HG03571 (cell line): ENCODE data around the gene PTP4A1.
"Not testable (repeated sequence)": the region's sequence is repeated elsewhere in the genome, so short reads cannot be mapped to it uniquely, and the experiment has no call there.

Source experiments
- ATAC-seq: cut with Tn5 transposase; IDR thresholded peaks from one replicate; pipeline ENCODE4 v1.9.1; 2021; ENCODE audit not compliant: unreplicated experiment

The PTP4A1 gene

DNA sequence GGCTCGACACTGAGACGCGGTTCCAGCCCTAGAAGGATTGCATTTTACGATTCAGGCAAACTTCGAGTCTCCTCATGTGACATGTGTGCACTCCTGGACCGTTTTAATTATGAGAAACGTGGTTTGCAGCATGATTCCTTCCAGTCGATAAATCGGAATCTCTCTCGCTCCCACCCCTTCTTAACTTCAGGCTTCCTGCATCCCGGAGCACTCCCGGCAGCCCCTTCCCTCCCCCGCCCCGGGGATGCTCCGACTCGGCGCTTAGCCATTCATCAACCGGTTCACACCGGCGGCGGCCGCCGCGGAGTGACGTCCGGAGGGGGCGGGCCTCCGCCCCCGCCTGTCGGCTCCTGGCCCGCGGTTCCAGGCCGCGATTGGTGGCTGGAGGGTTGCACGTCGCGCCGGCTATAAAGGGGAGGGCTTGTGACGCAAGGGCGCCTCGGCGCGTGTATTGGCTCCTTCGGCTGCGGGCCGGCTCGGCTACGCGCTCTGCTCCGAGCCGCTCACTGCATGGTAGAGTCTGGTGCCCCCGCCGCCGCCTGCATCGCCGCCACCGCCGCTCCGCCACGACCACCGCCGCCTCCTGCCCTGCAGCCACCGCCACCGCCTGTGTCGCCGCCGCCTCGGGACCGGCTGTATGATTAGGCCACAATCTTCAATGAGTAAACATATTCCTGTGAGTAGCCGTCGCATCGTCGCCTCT, at the start of gene PTP4A1, which contains the start of gene LOC128125822:
PTP4A1 (plus strand) TSS at position 437 of the 703 bp plus-strand sequence. CDS start 4,401 bp downstream, outside the sequence.
LOC128125822 (plus strand) TSS at position 437 of the 703 bp plus-strand sequence.
- ATAC-seq, result peak; percentile 86

GRCh38 chr6:63522911-63523287, 49.4 kb upstream of the PTP4A1 start:
- ATAC-seq, result not testable (repeated sequence)

GRCh38 chr6:63523630-63524029, 48.6 kb upstream of the PTP4A1 start:
- ATAC-seq, result no peak

GRCh38 chr6:63525186-63525878, 46.9 kb upstream of the PTP4A1 start:
- no peak for ATAC-seq

DNA sequence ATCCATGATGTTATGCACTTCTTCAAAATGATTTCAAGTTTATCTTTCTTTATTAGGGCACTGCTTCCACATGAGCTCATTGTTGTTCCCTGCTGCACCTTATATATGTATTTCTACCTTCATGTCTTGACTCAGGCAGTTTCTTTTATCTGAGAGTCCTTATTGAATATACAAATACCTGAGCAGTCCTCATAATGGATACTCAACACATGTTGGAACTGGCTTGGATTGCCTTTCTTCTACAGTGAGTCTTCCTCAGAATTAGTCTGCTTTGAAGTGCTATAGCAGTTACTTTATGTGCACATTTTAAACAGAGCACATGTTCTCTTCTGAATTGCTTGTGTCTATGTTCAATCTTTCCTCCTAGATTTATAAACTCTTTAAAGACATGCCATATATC, 45.3 kb upstream of the PTP4A1 start:
- no peak for ATAC-seq

GRCh38 chr6:63527658-63528514, 44.4 kb upstream of the PTP4A1 start:
- no peak for ATAC-seq

DNA sequence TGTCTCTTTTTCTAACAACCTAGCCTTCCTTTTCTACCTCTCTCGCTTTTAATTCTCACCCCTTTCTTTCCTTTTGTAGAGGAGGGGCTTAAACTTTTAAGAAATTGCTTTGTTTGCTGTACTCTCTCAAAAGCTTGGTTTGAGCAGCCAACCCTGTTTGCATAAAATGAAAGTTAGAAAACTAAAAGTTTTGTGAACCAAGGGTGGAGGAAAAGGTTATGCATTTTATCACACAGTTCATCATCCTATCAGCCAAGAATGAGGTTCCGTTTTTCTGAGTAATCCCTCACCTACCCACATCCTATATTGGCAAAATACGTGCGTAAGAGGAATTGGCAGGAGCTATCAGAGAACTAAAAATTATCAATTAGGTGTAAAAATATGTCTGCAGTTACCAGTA, 42.8 kb upstream of the PTP4A1 start:
- ATAC-seq, result no peak

GRCh38 chr6:63530182-63530581, 42.1 kb upstream of the PTP4A1 start:
- ATAC-seq, result no peak

GRCh38 chr6:63530991-63531390, 41.3 kb upstream of the PTP4A1 start:
- no peak for ATAC-seq

DNA sequence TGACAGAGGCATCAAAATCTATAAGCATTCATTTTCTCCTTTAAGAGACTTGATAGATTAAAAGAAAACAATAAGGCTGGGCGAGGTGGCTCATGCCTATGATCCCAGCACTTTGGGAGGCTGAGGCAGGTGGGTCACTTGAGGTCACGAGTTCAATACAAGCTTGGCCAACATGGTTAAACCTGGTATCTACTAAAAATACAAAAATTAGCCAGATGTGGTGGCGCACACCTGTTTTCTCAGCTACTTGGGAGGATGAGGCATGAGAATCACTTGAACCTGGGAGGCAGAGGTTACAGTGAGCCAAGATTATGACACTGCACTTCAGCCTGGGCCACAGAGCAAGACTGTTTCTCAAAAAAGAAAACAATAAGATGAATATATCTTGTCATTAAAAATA, 39.3 kb upstream of the PTP4A1 start:
- ATAC-seq, result no peak

- ATAC-seq, result no peak
Measured at GRCh38 chr6:63533952-63534351, 38.3 kb upstream of the PTP4A1 start.

DNA sequence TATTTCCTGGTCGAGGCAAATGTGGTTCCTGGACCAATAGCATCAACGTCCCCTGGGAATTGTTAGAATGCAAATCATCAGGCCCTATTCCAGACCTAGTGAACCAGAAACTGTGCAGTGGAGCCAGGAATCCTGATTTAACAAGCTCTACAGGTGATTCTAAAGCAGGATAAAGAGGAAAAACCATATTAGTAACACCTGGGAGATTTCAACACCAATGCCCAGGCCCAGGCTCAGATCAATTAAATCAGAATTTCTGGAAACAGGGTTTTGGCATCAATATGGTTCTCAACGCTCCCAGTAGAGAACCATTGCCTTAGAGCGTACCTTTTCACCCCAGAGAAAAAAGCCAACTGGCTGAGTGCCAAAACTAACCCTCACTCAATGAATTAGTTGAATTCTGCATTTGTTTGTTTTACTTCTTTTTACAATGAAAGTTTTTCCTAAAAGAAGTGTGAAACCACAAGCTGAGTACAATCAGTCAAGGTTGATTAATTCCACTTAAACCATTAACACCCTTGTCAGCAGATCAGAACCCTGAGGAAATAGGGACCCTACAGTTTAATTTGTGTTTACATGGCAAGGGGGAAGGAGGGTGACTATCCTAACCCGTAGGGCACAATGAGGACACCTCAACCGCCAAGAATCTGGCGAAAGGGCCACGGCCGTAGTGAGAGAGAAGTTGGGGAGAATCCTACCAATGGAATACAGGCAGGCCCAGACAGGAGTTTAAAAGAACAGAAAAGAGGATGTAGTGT, 34.9 kb upstream of the PTP4A1 start:
- ATAC-seq, result peak; percentile 52

GRCh38 chr6:63537959-63538300, 34.4 kb upstream of the PTP4A1 start:
- ATAC-seq, result peak; percentile 50

DNA sequence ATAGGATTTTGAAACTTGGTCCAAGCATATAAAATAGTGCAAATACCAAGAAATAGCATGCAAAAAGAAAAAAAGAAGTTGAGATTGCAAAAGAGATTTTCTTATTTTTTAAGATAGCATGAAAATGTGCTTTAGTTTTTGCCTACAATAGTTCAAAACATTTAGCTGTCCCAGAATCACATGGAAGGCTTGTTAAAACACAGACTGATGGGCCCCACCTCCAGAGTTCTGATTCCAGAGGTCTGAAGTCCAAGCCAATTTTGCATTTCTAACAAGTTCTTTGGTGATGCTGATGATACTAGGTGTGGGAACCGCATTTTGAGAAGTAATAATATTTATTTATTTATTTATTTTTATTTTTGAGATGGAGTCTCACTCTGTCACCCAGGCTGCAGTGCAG, 33.7 kb upstream of the PTP4A1 start:
- no peak for ATAC-seq

- no peak for ATAC-seq
Measured at GRCh38 chr6:63543001-63543400, 29.3 kb upstream of the PTP4A1 start.

DNA sequence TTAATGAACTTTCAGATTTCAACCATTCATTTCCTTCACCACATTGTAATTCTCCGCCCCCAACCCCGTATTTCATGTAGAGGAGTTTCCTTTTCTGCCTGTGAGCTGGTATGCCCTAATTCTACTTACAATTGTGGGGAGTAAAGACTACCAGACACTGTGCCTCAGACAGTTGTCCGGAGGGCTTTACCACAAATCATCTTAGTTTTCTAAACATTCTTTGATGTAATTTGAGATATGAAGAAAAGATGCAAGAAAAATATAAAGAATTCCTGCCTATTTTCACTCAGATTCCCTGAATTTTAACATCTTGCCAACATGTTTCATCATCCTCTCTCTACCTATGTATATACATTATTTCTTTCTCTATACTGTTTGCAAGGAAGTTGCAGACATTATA, 28.3 kb upstream of the PTP4A1 start:
- no peak for ATAC-seq

DNA sequence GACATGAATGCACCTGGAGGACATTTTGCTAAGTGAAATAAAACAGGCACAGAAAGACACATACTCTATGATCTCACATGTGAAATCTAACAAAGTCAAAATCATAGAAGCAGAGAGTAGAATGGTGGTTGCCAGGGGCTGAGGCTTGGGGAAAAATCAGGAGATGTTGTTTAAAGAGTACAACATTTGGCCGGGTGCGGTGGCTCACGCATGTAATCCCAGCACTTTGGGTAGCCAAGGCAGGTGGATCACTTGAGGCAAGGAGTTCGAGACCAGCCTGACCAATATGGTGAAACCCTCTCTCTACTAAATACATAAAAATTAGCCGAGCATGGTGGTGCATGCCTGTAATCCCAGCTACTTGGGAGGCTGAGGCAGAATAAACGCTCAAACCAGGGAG, 26.0 kb upstream of the PTP4A1 start:
- no peak for ATAC-seq

- no peak for ATAC-seq
Measured at GRCh38 chr6:63546697-63547096, 25.6 kb upstream of the PTP4A1 start.

DNA sequence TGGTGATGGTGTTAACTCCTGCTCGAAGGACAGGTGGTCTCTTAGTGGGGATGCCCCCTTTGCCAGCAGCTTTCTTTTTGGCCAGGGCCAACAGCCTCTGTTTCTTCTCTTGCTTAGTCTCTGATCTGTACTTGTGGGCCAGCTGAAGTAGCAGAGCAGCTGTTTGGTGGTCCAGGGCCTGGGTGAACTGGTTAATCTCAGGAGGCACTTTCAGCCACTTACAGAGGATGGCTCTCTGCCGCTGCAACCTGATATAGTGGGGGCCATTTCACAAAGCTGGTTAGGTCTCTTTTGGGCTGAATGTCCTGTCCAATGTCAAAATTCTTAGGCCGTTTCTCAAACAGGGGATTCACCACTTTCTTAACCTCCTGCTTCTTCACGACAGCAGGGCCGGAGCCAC, 23.2 kb upstream of the PTP4A1 start:
- ATAC-seq, result no peak

DNA sequence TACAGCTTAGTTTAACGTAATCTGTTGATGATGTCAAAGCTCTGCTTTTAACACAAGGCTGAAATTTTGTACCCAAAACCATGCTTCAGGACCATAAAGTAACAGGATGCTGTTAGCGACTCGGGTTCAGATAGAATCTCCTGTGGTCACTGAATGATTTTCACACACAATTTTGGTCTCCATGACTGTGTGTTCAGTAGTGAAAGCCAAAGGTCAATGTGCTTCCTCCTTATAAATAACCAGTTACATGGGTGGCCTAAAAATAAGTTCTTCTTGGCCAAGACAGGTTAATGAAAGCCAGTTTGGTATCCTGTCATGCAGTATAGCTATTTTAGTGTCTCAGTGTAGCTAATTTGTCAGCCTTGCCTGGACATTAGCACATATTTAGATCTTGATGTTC, 19.1 kb upstream of the PTP4A1 start:
- peak; percentile 98 for ATAC-seq

DNA sequence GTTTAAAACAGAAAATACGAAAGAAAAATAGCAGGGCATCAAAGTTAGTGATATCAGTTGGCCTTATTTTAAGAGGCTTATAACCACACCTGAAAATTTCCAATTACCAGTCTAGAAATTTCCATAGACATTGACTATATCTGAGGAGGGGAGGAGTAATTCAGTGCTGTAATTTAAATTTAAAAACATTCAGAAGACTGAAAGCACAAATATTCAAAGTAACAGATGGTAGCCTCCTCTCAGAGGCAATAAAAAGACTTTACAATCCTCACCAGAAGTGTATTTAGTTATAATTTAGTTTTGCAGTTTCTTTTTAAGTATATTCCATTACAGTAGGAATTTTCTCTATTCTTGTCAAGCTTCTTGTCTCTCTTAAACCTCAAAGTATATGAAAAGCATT, 18.4 kb upstream of the PTP4A1 start:
- no peak for ATAC-seq
